Fibroblast of peridontal ligament (primary cell): ENCODE measurements around the gene PEAK1.

Experiments used
- DNase-seq: peaks from one replicate; pipeline ENCODE4 v3.0.0-alpha.2; 2010; ENCODE audit errors: extremely low read depth

Gene PEAK1

GRCh38 chr15:77356305-77356704 lies 63.6 kb downstream of the PEAK1 start:
- DNase-seq, result no peak

GRCh38 chr15:77355321-77355720 lies 64.6 kb downstream of the PEAK1 start:
- DNase-seq, result no peak

DNA sequence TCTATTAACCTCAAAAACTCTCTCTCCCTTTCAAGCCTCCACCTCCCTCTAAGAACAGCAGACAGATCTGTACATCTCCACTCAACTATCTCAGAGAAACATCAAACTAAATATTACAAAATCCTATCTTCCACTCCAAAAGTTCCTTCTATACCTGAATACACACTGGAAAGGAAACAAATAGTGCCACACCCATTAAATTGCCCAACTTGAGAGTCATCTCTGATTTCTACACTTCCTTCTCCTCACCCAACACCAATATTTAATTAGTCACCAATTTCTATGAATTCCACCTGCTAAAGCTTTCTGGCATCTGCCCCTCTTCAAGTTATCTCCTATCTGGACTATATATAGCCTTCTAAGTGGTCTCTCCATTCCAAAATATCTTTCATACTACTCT lies 65.8 kb downstream of the PEAK1 start:
- DNase-seq, result no peak

DNA sequence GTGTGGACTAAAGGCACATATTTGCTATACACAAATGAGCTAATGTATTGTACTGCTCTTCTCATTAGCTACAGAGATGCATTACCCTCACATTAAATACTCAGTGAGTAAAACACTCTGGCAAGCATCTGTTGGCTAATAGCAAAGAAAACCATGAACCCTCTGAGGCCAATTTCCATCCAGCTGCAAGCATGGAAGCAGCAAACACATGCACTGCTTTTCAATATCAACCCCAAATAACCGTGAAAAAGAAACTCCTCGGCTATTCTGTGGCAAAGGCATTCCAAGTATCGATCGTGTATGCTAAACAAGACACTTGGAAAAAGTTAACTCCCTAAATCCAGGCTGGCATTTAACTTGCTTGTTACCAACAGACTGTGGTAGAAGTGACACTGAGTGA lies 67.0 kb downstream of the PEAK1 start:
- DNase-seq, result peak; percentile 41

GRCh38 chr15:77350792-77351191 lies 69.1 kb downstream of the PEAK1 start:
- DNase-seq, result no peak

- no peak for DNase-seq
Observed at GRCh38 chr15:77349666-77350065, 70.2 kb downstream of the PEAK1 start.

DNA sequence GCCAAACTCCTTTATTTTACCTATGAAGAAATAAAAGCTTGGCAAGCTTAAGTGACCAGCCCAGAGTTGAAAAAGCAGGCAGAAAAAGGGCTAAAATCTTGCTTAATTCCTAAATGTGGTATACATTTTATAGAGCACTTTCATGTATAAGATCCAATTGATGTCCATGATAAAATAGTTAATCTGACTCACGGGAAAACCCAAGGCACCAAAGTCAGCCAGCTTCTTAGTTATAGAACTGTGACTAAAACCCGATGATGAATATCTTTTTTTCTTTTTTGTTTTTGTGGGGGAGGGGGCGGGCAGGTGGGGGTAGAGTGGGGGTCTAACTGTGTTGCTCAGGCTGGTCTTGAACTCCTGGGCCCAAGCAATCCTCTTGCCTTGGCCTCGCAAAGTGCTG lies 71.4 kb downstream of the PEAK1 start:
- DNase-seq, result no peak

DNA sequence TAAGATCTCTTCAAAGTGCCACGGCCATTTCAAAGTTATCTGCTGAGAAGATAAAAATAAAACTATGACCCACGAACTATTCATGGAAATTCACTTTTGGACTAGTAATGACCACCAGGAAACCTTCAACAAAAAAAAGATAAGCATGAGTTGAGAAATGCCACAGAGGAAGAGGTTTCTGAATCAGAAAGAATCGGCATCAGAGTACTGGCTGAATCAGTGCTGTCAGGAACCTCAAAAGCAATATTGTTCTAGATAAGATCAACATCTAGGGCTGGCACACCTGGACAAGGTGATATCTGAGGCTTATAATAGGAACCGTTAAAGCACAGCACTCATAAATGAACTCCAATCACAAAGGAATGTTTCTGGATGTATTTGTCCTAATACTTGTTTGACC lies 72.7 kb downstream of the PEAK1 start:
- no peak for DNase-seq

DNA sequence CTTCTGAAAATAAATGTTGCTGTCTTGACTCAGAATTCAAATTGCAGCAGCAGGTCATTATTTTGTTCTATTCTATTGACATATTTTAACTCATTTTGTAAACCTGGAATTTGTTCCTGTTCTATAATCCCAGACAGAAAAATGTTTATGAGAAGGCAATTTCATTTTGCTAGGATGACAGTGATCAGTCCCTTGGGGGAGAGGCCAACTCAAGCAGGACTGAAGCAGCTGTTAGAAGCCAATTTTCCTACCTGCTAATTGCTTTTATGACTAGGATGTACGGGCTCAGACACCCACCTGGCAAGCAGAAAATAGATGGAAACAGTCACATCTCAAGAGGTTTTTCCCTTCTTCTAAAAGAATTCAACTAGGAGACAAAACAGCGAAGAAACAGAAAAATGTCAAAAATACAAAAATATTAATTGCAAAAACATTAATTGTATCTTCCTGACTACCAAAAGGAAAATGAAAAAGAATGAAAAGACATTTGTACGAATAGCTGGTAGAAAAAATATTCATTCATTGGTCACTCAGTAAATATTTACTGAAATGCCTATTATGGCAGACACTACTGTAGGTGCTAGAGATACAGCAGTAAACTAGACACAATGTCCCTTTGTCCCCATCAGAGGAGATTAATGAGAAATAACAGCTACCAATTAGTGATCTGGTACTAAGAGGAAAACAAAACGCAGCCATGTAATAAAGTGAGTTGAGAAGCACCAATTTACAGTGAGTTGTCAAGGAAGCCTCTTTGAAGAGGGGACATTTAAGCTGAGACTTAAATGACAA lies 73.5 kb downstream of the PEAK1 start:
- DNase-seq, result no peak

GRCh38 chr15:77342807-77343206 lies 77.1 kb downstream of the PEAK1 start:
- no peak for DNase-seq

DNA sequence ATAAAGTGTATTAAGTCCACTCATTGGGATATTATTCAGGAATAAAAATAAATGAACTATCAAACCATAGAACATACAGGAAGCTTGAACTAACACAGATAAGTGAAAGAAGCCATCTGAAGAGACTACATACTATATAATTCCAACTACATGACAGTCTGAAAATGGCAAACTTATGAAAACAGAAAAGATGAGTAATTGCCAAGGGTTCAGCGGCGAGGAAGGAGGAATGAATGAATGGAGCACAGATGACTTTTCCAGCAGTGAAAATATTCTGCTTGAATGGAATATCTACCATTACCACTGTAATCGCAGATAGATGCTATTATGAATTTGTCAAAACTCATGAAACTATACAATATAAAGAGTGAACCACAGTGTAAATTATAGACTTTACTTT lies 79.7 kb downstream of the PEAK1 start:
- no peak for DNase-seq

GRCh38 chr15:77336006-77336405 lies 83.9 kb downstream of the PEAK1 start:
- DNase-seq, result peak; percentile 21

DNA sequence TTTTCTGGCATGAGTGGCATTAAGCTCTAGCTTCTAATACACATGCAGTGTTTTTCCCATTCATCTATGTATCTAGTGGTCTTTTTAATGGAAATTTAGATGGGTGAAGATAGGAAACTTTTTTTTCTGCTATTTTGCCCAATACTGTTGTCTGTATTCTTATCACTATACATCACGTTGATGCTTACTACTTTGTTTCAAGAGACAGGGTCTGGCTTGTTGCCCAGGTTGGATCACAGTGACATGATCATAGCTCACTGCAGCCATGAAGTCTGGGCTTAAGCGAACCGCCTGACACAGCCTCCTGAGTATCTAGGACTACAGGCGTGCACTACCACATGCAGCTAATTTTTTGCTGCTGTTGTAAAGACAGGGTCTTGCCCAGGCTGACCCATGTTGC lies 84.6 kb downstream of the PEAK1 start:
- DNase-seq, result no peak

DNA sequence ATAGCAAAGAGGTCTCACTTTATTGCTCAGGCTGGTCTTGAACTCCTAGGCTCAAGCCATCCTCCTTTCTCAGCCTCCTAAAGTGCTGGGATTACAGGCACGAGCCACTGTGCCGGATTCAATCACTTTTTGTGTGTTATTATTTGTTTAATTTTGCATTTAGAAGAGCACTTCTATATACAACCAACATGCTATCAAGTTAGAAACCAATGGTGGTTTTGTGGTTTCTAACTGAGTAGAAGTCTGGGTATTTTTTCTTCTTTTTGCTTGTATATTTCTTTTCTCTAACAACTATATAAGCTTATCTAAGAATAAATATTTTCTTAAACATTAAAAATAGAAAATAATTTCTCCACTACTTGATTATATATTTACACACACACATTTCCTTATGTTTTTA lies 86.7 kb downstream of the PEAK1 start:
- no peak for DNase-seq

DNA sequence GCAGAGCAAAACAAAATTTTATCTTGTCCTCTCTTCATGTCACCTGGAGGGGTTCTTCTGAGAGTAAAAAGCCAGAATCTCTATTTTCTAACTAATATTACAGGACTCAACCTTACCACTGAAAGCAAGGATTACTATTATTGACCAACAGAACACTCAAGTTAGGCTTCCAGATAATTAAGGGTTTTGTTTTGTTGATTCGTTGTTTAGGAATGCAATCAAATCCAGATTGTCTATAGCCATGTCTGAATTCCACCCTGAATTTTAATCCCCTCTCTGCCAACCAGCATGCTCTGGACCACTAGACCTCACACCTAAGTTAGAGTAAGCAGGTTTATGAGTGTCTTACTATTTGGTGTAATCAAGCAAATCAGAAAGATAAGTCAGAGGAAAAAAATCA lies 90.7 kb downstream of the PEAK1 start:
- peak; percentile 40 for DNase-seq

GRCh38 chr15:77327844-77328529 lies 91.9 kb downstream of the PEAK1 start:
- DNase-seq, result no peak

DNA sequence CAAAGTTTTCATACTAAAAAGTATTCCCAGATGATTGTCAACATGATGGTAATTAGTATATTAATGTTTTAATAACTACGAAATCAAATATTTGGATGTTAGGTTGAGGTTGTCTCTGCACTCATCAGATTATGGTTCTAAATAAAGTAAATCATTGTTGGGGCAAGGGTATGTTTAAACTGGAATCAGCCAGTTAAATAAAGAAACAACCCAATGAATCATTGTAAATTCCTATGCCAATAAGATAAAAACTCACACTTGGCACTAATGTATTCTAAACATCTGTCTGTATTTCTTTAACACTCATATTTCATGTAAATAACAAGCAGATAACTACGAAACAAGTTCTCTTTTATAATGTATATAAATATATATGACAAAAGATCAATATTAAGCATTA lies 92.7 kb downstream of the PEAK1 start:
- peak; percentile 28 for DNase-seq

GRCh38 chr15:77326366-77326765 lies 93.5 kb downstream of the PEAK1 start:
- no peak for DNase-seq

- peak; percentile 92 for DNase-seq
Observed at GRCh38 chr15:77312523-77312922, 107.4 kb downstream of the PEAK1 start.

DNA sequence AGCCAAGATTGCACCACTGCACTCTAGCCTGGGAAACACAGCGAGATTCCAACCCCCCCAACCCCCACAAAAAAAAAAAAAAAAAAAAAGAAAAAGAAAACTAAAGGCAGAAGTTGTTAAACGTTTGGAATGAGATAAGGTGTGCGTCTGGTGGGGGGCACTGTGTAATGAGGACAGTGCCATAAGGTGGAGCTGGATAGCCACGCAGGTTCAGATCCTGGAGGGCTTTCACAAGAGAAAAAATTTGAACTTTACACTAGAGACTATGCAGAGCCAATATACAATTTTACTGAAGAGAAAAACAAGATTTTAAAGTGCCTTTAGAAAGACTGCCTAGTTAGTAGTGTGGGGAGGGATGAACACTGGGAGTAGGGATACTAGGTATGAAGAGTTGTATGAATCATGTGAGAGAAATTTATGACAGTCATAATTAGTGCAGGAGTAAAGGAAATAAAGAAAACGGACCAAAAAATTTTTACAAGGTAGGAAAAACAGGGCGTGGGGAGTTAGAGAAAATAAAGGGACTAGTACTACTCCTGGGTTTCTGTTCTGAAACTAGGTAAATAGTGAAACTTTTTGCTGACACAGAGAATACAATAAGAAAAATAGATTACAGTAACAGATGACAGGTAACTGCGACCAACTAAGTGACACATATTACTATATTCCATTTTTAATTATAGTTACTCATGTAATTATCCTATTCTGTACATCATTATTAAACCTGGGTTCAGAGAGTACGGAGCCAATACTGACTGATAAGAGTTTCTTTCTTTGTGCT lies 108.1 kb downstream of the PEAK1 start:
- no peak for DNase-seq

- no peak for DNase-seq
Observed at GRCh38 chr15:77311020-77311419, 108.9 kb downstream of the PEAK1 start.

GRCh38 chr15:77309392-77309791 lies 110.5 kb downstream of the PEAK1 start:
- no peak for DNase-seq

GRCh38 chr15:77305953-77306352 lies 114.0 kb downstream of the PEAK1 start:
- no peak for DNase-seq
